ENCODE results near the gene ADRM1.

ADRM1 gene

DNA sequence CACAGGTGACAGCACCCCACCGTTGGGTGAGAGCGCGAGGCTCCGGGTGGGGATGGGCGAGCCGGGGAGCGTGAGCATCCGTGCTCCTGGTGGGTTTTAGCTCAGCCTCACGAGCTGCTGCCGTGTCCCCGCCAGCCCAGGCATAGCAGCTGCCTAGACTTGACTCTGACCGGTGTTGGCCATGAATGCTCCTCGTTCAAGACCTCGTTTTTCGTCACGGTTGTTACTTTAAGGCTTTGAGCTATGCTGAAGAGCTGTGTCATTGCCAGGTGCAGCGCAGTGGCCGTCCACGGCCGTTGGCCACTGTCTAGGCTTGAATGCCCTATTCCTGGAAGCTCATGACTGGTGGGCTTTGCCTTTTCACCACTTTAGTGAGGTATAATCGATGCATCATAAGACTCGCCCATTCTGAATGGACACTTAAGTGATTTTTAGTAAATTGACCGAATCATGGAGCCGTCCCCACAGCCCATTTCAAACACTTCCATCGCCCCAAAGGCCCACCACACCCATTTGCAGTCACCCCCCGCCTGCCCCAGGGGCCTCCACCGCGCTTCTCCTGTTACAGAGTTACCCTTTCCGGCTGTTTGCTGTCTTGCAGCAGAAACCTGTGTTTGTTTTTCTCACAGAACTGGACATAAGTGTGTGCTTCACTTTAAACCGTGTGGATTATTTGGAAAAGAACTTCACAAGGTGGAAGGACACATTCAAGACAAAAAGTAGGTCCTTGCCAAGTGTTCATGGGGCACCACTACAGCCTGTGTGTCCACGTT, 21.4 kb upstream of the ADRM1 start:
- DNase-seq: no peak

DNA sequence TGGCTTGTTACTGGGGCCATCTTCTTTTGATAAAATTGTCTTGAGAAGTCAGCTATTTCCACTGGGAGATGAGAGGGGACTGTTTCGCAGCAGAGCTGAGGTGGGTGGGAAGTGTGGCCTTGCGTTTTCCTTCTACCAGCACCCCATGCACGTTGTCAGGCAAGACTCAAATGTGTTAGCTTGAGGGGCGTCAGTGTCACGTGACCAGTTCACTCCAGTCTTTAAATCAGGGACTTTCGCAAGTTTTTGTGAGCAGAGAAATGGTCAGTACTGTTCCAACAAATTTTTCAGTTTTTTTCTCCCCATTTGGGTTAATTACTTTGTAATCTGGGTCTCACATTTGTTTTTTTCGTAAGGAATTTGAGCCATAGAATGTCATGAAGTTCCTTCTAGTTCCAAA, 20.7 kb upstream of the ADRM1 start:
- no peak for DNase-seq

DNA sequence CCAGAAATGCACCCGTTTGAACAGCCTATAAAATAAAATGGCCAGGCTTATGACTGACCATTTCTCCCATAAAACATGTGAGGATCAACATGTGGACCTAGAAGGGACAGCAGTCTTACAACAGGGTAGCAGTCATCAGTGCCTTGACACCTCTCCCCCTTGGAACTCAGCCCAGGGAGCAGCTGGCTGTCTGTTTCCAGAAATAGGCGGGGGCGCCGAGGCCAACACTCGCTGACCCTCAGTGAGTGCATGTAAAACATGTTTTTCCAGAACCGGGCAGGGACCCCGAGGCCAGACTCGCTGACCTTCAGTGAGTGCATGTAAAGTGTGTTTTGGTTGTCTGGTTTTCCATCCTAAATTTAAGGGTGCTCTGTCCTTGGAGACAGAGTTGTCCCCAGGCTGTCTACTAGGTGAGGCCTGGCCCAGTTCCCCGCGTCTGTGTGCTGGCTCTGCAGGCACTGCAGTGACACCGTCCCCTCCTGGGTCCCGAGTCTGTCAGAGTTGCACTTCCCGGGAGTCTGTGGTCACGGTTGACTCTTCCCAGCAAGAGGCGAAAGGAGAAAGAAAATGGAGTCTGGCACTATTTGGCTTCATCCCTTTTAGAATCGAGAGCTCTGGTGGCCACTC, 19.8 kb upstream of the ADRM1 start:
- DNase-seq: no peak

DNA sequence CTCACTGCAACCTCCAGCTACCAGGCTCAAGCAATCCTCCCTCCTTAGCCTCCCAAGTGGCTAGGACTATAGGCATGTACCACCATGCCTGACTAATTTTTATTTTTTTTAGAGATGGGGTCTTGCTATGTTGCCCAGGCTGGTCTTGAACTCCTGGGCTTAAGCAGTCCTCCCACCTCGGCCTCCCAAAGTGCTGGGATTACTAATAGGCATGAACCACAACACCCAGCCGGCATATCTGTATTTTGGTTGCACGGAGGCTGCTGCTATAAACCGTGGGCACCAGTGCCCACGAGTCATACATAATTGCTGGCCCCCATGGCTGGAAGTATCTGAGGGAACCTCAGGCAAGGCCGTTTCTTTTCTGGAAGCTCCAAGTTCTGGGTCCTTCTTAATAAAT, 18.3 kb upstream of the ADRM1 start:
- no peak for DNase-seq

DNA sequence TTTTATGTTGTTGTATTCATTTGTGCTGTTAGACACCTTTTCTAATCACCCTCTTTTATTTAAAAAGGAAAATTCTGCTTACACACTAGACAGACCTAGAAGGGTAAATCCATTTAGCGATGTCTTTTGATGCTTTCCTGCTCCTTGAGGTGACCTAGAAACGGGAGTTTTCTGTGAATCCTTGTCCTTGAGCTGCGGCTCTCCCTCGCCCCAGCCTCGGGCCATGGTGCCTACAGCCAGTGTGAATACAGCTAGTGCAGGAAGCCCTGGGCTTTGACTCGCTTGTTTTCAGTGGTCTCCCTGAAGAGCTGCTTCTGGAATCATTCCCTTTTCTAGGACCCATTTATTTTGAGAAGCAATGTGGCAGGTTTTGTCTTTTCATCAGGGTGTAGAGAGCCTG, 17.6 kb upstream of the ADRM1 start:
- no peak for DNase-seq

DNA sequence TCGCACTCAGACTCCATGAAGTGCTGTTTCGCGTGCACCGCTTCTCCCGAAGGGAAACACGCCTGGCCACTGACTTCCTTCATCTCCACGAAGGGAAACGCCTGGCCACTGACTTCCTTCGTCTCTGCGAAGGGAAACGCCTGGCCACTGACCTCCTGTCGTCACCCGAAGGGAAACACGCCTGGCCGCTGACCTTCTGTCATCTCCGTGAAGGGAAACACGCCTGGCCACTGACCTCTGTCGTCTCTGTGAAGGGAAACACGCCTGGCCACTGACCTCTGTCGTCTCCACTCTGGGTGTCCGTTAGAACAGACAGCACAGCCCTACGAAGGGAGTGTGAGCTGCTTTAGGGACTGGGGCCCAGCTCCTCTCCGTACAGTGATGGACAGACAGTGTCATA, 17.1 kb upstream of the ADRM1 start:
- DNase-seq: no peak

DNA sequence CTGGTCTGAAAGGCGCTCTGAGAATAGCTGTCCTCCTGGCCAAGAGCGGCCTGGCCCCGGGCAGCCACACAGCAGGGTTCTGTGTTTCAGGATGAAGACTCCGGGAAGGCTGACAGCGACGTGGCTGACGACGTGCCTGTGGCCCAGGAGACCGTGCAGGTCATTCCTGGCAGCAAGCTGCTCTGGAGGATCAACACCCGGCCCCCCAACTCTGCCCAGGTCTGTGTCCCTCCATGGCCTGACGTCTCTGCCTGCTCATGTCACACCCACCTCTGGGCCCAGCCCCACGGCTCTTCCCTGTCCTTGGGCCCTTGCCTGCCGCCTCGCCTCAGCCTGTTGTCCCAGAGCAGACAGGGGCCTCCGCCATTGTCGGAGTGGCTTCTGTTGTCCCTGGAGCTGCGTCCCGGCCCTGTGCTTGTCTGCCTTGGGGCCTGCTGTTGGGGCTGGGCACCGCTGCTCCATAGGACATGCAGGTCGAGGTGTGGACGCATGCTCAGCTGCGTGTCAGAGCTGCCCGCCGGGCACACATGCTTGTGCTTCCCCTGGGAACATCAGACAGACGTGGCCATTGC, 16.2 kb upstream of the ADRM1 start:
- DNase-seq: no peak

DNA sequence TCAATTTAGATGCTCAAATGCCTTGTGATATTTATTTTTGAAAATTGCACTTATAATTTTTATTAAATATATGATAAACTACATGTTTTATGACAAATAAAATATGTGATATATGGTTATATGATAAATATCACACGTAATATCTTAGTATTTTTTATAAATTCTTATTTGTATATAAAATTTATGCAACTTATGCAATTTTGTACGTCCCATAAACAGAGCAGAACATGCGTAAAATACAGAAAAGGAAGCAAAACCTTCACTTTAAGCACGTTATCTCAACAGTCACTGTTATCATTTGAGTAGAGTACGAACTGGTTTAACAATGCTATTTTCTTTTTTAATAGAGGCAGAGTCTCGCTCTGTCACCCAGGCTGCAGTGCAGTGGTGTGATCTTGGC, 15.7 kb upstream of the ADRM1 start:
- no peak for DNase-seq

DNA sequence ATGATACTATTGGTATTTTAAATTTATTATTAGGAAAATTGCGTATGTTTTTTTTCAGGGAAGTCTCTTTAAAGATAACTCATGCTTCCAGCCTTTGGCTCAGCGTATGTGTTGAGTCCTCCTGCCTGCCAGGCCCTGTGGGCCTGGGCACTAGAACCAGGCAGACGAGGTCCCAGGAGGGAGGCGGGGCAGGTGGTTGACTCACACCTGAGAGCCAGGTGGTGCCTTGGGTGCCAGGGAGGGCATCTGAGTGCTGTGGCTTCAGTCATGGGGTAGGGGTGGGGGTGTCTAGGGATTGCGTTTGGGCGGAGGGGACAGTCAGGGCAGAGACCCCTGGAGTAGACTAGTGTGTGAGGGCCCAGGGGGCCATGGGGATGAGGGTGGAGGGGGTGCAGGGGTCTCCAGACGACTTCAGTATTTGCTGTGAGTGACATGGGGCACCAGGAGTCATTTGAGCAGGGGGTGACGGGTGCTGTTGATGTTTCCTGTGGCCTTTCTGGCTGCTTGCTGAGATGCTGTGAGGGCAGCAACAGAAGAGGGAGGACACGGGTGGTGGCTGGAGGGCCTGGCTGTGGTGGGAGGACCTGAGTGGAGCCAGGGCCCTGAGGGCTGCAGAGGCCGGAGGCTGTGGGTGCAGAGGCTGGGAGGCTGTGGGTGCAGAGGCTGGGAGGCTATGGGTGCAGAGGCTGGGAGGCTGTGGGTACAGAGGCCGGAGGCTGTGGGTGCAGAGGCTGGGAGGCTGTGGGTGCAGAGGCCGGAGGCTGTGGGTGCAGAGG, 14.8 kb upstream of the ADRM1 start:
- no peak for DNase-seq

DNA sequence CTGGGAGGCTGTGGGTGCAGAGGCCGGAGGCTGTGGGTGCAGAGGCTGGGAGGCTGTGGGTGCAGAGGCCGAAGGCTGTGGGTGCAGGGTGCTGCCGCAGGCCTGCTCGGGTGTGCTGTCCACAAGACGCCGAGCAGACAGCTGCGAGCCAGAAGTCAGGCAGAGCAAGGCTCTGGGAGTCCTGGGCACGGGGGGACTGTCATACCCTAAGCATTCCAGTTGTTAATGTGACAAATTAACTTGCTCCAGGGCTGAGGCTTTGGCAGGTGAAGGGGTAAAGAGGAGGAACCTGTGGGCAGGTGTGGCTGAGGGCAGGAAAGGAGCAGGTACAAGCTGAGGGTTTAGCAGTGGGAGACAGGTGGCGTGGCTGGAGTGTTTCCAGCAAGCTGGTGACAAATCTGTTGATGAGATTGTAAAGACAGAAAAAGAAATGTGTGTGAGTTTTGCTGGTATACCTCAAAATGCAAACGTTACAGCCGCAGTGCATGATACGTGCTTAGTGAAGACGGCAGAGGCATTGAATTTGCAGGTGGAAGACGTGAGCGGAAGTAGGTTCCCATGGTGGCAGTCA, 14.2 kb upstream of the ADRM1 start:
- no peak for DNase-seq

DNA sequence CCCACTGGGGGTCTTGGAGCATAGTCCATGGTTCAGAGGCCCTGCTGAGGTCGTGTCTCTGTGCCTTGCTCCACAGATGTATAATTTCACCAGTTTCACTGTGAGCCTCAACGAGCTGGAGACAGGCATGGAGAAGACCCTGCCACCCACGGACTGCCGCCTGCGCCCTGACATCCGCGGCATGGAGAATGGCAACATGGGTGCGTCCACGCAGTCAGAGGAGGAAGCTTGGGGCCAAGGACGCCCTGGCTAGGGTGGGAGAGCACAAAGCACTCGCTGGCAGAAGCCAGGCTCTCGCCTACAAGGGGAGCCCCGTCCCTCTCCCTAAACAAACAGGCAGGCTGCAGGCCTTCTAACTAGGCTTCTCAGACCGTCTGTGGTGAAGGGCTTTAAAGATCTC, 13.7 kb upstream of the ADRM1 start:
- DNase-seq: no peak

DNA sequence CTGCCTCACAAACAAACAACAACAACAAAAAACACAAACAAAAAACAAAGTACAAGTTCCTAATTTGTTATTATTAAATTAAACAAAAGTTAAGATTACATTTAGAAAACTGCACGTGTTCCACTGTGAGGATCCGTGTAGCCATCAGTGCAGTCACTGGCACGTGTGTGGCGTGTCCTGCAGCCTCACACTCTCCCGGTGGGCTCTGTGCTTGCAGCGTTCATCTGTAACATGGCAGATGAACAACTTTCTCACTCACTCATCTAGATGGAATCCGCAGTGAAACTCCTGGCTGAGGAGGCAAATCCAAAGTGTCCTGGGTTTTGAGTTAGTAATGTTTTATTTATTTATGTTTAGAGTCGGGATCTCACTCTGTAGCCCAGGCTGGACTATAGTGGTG, 12.9 kb upstream of the ADRM1 start:
- no peak for DNase-seq

DNA sequence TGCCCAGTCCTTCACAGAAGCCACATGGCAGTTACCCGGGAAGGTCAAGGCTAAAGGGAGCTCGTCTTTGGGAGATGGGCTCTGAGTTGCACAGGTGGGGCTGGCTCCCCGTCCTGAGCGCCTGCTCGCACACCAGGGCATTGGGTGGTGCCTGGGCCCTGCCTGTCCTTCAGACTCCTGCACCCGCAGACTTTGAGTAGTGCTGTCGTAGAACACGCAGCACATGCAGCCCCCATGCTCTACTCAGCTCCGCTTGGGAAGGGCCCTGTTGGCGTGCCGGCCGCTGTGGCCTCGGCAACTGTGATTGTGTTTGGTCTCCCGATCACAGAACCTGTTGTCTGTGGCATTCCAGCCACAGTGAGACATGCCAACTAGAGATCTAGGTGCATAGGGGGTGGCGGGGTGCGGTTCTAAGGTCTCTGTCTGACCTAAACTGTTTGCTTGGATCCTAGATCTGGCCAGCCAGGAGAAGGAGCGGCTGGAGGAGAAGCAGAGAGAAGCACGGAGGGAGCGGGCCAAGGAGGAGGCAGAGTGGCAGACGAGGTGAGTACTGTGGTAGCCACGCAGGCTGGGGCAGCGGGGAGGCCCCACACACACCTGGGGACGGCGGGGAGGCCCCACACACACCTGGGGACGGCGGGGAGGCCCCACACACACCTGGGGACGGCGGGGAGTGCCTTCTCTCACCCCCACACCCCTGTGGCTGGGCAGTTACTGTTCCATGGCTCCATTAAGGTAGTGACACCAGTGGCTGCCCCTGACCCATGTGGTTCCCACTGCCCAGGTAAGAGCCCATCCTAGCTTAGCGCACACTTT, 11.3 kb upstream of the ADRM1 start:
- no peak for DNase-seq

DNA sequence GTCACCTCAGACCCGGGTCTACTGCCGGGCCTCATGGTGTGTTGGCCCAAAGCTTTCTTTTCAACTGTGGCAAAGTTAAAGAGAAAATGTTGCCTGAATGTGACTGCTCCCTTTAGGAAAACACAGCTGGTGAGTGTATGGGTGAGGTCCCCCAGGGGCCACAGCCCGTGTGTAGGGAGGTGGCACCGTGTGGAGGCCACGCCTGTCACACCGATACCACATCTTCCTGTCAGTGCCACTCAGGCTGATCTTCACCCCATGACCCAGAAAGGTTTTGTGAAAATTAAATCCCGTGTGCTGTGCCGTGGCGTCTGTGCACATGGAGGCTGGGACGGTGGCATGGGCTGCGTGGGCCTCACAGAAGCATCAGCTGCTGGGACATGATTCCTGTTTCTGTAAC, 10.7 kb upstream of the ADRM1 start:
- peak; percentile 24 to 35 for DNase-seq

DNA sequence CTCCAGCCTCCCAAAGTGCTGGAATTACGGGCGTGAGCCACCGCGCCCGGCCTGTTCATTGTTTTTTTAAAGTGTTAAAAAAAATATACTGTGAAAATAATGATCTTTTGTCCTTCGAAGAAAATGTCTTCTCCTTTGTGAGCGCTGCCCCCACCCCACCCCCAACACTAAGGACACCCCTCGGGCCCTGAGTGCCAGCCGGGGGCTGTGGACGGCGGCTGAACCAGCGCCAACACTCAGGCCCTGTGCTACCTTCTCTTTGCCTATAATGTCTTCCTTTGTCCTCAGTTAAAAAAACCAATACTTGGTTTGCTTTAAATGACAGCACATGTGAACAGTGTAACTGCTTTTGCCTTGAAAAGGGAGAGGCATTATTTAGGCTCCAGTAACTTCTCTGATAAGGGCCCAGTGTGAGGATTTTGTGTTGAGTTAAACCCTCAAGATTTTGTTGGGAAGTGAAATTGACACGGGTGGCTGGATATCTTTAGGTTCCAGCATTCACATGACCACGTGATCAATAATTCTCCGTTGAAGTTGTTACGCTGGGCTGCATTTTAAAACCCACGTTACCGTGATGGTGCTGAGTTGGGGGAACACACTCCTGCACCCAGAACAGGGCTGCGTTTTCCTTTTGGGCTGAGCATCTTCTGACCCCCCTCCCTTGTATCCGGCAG, 9.5 kb upstream of the ADRM1 start:
- DNase-seq: no peak

DNA sequence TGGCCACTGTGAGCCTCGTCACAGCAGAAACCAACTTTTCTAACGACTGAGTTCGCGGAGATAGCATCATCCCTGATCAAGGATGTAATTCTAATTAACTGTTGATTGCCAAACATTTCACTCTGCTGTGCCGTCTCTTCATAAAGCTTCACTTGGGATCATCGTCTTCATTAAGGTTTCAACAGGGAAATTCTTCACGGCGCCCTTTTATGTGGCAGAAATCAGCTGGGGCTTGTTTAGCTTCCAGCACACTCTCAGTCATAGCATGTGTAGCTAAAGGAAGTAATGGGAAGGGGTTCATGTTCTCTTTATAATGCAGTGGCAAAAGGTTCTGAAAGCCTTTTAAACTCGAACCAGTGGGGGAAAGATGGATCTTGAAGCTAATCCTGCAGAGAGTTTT, 8.9 kb upstream of the ADRM1 start:
- no peak for DNase-seq

DNA sequence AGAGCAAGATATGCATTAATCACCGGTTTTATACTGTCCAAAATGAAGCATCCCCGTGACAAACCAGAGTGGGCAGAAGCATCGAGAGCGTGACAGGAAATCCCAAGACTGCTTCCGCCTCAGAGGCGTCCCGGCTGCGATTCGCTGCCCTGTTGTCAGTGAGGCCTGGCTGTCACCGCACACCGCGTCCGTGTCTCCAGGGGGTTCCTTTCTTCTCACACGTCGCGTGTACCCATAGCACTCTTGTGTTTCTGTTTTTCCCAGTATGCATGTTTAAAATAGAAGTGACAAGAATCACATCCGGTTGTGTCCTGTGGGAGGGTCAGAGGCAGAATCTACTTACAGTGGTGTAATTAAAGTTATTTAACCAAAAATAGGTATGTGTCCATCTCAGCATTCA, 8.3 kb upstream of the ADRM1 start:
- DNase-seq: no peak

DNA sequence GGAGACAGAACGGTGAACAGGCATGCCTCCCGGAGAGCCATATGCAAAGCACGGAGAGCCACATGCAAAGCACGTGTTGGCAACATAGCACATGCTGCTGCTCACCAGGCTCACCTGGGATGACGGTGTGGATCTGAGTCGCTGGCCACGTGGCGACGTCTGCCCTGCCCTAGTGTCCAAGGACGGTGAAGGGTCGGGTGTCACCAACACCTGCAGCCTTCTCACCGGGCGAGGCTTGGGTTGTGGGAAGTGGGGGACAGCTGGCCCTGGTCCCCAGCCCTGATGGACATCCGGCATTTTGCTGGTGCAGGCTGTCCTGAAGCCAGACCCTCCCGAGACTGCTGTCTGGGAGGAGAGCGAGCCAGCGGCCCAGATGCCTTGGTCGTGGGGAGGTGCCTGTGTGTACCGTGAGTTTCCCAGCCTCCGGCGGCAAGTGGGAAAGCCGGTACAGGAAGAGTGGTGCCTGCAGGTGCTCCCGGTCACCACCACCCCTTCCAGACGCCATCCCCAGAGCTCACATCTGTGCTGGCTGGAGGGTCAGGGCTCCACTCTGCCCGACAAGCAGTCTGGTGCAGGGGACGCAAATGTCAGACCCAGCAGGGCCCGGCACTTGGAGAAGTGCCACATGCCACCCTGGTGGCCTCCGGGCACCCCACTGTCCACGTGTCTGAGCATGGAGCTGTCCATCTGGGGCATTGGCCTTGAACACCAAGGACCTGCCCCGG, 5.9 kb upstream of the ADRM1 start:
- no peak for DNase-seq

DNA sequence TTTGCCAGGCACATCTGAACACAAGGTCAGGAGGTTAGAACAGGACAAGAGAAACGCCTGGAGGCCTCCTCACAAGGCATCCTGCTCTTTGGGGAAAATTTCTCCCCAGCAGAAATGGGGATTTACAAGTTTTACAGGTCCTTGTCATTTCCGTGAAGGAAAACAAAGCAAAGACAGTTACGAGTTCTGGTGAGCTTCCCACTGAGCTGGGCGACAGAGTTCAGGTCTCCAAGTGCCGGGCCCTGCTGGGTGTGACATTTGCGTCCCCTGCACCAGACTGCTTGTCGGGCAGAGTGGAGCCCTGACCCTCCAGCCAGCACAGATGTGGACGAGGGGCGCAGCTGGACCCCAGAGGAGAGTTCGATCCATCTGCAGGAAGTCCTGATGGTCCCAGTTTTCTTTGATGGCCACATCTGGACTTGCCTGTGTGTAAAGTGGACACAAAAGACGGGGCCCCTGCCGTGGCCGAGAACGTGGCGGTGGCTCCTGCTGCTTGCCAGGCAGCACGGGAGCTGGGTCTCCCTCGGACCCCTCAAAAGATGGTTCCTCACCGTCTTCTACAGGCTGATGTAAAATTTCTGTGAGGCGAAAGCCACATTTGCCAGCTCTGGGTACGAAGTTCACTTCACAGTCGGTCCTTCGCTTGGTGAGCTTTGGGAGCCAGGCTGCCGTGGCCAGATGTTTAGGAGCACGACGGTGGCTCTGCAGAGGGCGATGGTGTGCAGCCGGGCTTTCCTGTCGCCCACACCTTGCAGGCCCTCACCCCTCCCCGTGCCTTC, 5.2 kb upstream of the ADRM1 start:
- DNase-seq: no peak

DNA sequence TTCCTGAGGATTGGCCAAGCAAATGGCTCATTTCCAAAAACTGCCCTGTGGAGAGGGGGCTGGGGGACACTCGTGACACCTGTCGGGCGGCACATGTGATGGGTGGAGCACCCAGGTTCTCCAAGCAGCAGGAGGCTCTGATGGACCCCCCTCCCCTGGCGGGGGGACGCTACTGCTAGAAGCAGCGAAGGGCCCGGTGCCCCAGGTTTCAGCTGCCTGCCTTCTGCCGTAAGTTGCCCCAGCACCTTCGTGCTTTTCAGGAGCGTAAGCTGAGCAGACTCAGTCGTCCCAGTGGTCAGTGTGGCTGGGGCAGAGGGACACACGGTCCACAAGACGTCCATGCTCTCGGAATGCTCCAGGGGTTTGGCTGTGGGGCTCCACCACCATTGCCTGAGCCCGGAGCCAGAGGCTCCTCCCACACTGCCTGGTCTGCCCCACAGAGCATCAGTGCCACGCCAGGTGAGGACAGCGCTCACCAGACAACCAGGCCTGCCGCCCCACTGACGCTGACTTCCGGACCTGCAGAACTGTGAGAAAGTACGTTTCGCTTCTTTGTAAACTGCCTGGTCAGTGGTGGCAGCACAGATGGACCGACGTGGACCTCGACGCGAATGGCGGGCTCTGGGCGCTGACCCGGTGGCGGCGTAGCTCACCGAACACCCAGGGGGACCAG, 4.1 kb upstream of the ADRM1 start:
- no peak for DNase-seq
